Stimulated activated CD4-positive, alpha-beta T cell treated with anti-CD3 and anti-CD28 coated beads, Interleukin-15, amount 100 ng/mL, for 48 hours (primary cell): Measurements from ENCODE around the gene SDC1.
"Not testable (repeated sequence)": the region's sequence is repeated elsewhere in the genome, so short reads cannot be mapped to it uniquely, and the experiment has no call there.

Experiments used
- DNase-seq, 2 donors: peaks; one replicate each; pipeline ENCODE4 v3.0.0-alpha.2; 2020; ENCODE audit warnings: low read depth in 2 of 2

SDC1 gene

DNA sequence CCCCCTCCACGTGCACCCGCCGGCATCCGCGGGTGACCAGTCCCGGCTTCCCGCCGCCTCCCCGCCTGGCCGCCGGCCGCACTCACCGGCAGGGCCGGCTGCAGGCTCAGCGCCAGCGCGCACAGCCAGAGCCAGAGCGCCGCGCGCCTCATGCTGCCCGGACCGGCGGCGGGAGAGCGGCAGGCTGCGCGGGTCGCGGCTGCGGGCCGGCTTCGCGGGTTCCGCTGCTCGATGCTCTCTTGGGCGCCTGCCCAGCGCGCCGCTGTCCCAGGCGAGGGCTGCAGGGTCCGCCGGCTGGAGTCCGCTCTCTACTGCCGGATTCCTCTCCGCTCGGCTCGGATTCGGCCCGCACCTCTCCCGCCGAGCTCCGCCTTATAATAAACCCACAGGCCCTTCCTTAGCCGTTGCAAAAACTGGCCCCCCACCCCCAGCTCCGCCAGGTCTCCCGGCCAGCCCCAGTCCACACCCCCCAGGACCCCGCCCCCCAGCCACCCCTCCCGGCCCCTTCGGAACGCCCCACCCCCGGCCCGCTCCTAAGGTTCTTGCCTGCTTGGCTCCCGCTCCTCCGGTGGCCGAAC, at the start of gene SDC1:
Gene SDC1 (minus strand): TSS at position 415 of the 578 bp plus-strand sequence. CDS start 263 bp downstream, at position 152.
- DNase-seq: no peak

- DNase-seq: no peak
Measured at GRCh38 chr2:20273042-20273441, 48.1 kb upstream of the SDC1 start.

DNA sequence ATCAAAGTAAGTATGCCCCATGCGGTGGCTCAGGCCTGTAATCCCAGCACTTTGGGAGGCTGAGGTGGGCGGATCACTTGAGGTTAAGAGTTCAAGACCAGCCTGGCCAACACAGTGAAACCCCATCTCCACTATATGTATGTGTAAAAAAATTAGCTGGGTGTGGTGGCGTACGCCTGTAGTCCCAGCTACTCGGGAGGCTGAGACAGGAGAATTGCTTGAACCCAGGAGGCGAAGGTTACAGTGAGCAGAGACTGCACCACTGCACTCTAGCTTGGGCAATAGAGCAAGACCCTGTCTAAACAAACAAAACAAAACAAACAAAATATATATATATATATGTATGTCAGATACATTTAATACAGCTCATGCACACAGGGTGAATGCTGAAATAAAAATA, 43.4 kb upstream of the SDC1 start:
- DNase-seq: not testable (repeated sequence)

DNA sequence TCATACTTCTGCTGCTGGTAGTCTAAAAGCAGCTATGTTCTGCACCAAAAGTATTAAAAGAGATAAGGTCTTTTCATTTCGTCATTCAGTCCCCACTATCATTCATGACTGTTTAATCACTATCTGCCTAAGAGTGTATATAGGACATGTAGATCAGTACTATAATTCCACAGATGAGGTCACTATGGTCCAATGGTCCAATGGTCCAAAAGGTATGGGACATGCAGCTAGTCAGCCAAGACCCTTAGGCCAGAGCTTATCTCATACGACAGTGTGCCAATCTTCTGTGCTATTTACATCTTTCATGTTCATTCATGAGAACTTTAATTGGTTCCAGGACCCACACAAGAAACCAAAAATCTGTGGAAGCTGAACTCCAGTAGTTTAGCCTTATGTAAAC, 42.6 kb upstream of the SDC1 start:
- DNase-seq: no peak

DNA sequence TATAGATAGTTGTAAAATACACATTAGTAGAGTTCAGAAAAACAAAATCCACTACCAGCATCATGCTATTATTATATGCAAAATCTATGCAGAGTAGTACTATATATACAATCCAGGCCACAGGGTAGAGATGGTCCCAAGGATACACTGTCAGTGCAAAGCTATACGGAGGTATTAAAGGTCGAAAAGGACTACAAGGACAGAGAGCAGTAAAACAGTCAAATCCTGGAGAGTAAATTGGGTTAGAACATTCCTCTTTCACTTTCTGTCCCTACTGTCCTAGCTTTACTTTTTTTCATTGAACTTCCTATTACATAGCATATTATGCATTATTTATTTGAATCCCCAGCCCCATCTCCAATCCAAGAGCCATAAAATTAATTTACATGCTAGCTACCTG, 39.7 kb upstream of the SDC1 start:
- no peak for DNase-seq

- DNase-seq: no peak
Measured at GRCh38 chr2:20257411-20257810, 32.5 kb upstream of the SDC1 start.

GRCh38 chr2:20254731-20255130, 29.8 kb upstream of the SDC1 start:
- DNase-seq: no peak

DNA sequence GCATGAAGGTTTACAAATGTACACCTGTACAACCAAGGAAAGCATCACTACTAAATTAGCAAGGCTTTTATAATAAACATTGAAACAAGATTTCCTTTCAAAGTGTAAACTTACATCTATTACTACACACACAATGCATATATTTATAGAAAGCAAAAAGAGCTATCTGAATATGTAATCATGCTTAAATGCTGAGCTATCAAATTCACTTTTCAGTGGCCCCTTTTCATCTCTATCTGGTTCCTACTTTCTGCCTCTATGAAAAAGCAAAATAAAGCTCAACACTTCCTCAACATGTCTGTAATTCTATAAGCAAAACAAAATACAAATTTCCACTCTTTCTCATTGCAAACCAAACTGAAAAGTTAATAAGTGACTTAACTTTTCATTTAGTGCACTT, 25.5 kb upstream of the SDC1 start:
- DNase-seq: no peak

DNA sequence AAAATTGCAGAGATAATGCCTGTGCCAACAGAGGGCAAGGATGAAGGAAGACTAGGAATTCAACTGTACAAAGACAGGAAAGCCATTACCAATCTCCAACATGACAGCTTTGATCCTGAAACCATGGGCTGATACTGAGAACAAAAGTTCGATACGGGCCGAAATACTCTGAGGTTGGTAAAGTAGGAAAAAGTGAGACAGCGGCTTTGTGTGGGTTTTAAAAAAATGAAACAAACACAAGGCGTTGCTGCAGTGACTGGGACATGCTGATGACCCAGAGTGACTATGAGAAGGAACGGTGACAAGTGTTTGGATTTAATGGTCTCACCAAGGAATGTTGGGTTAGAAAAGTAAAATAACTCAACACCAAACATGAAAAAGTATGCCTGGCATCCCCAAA, 24.2 kb upstream of the SDC1 start:
- DNase-seq: no peak

- no peak for DNase-seq
Measured at GRCh38 chr2:20247084-20247483, 22.2 kb upstream of the SDC1 start.

- not testable (repeated sequence) for DNase-seq
Measured at GRCh38 chr2:20243637-20244036, 18.7 kb upstream of the SDC1 start.

DNA sequence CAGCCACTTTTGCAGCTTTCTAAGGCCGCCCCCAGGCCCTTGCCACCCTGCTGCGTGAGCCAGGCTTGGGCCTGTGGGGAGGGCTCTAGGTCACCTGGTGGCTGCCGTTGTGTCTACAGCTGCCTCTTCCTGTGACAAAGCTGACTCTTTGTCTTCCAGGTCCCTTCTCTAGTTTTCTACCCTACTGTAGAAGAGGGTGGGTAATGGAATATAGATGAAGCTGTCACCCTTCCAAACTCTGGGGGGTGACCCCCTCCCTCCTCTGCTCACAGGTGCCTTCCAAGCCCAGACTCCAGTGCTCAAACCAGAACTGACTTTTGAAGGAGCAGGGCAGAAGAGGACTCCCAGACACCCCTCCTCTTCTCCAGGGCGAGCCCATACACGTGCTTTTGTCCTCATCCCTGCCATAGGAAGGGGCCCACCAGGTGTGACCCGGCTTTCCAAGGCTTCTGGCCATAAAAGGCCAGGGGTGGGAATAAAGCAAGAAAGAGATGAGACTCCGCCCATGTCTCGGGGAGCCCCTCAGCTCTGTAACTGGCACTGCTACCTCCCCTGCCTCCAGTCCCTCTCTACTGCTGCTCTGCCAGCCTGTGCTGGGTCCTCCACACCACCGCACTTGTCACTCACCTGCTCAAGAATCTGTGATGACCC, 17.9 kb upstream of the SDC1 start:
- DNase-seq: no peak

DNA sequence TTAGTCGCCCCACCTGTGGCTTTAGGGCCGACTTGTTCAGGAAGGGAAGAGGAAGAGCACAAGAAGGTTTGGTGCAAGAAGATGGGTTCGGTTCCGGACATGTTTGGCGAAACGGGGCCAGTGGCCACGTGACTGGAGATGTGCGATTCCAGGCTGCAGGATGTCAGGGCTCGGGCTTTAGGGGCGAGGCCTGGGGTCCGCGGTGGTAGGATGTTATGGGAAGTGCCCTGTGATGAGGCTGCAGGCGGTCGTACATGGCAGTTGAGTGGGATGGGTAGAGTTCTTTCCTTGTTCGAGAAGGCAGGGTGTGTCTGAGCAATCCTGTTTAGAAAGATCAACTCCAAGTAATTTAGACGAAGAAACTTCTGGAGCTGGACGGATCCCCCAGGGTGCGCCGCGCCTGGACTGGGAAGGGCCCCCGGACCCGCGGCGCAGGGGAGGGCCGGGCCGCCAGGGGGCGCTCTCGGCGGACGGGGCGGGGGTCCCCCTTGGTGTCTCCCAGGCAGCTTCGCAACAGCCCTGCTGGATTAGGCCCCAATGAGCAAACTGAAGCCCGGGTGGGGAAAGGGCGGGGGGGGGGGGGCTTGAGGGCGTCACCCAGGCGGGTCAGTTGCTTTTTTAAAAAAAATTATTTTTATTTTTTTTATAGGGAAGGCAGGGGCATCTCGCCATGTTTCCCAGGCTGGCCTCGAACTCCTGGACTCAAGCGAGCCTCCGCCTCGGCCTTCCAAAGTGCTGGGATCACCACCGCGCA, 17.2 kb upstream of the SDC1 start:
- no peak for DNase-seq

DNA sequence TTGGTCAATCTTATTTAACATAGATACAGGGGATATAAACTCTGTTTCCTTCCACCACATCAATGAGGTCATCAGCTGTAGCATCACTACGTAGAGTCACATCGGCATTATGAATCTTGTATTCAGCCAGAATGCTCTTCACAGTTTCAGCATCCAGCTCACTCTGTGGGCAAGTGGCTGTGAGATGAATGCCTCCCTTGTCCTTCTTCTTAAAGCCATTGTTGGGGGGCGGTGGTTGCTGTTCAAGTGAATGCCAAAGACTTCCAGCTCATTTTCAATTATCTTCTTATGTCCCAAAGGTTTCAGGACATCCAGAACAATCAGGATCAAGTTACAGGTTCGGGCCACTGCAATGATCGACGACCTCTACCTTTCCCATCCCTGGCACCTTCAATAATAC, 15.4 kb upstream of the SDC1 start:
- not testable (repeated sequence) for DNase-seq

DNA sequence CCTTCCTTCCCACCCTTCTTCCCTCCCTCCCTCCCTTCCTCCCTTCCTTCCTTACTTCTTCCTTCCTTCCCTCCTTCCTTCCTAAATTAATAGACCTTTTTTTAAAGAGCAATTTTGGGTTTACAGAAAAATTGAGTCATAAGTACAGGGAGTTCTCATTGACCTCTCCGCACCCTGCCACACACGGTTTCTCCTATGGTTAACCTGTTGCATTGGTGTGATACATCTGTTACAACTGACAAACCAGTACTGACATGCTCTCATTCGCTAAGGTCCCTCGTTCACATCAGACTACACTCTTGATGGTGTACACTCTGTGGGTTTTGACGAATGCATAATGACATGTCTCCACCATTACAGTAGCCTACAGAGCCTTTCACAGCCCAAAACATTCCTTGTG, 11.6 kb upstream of the SDC1 start:
- no peak for DNase-seq

DNA sequence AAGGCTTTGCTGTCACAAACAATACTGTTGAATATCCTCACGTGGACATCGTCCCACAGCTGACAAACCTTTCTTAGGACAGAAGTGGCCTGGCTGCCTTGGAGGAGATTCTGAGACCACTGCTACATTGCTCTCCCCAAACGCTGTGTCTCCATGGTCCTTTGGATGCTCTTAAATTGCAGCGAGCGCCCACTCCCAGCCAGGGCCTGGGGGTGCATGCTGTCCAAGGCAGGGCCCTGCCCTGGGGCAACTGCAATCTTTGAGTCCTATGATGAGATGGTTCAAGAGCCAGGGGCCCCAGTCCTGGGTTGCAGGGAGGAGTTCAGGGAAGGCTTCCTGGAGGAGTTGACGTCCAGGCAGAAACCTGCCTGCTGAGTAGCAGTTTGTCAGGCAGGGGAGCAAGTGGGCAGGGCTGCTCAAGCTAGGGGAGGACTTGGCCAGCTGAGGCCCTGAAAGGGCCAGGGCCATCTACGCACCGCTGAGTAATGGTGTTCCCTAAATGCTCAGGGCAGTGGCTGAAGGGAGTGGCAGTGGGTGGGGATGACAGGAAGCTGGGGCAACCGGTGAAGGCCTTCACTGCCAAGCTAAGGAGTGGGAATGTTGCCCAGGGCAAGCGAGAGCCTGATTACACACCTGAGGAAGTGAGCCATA, 10.8 kb upstream of the SDC1 start:
- no peak for DNase-seq

- not testable (repeated sequence) for DNase-seq
Measured at GRCh38 chr2:20234597-20234996, 9.7 kb upstream of the SDC1 start.

- no peak for DNase-seq
Measured at GRCh38 chr2:20232837-20233207, 7.9 kb upstream of the SDC1 start.

DNA sequence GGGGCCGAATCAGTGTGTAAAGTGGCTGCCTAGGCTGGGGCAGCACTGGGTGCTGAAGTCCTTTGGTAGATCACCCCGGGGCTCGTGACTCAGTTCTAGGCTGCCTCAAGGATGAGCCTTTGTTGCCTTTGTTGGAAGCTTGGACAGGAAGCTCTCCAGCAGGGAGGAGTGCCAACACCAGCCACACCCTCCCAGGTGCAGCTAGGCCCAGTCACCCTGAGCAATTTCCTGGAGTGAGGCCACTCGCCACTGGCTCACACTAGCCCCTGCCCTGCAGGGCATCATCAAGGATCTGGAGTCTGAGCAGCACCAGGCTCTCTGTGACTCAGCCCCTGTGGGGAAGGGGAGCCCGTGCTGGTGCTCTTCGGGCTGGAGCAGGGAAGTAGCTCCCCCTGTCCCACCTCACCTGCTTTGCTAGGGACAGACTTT, 6.7 kb upstream of the SDC1 start:
- no peak for DNase-seq

GRCh38 chr2:20231159-20231558, 6.2 kb upstream of the SDC1 start:
- no peak for DNase-seq

DNA sequence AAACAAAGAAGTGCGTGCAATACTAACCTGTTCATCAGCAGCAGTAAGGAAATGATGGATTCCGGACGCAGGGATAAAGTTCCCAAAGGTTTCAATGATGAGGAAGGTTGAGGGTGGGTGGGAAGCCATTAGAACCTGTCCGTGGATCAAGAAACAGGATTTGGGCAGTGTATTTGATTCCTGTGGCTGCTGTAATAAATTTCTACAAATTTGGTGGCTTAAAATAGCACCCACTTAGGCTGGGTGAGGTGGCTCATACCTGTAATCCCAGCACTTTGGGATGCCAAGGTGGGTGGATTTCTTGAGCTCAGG, 5.1 kb upstream of the SDC1 start:
- DNase-seq: no peak

GRCh38 chr2:20229322-20230113, 4.6 kb upstream of the SDC1 start:
- DNase-seq: no peak
